Body of pancreas (tissue), 4 donors: ENCODE data around the gene KCNJ3.

Experiments used
- POLR2A ChIP-seq, 3 donors: fragments of 450-650 bp; IDR thresholded peaks; one replicate each; pipeline ENCODE4 v1.6.1; 2016; ENCODE audit warnings: antibody characterized with exemption in 3 of 3, mild to moderate bottlenecking in 2 of 3
- TF ChIP-seq, protein P1 (sequence below), 7 experiments: fragments of 450-650 bp in 4 of 7; fragments of 200-600 bp in 3 of 7; sonication (generic) in 3 of 7; IDR thresholded peaks; one replicate each; pipeline ENCODE4 v1.5.1; 2016 to 2019; ENCODE audit warnings: antibody characterized with exemption in 7 of 7

DNA sequence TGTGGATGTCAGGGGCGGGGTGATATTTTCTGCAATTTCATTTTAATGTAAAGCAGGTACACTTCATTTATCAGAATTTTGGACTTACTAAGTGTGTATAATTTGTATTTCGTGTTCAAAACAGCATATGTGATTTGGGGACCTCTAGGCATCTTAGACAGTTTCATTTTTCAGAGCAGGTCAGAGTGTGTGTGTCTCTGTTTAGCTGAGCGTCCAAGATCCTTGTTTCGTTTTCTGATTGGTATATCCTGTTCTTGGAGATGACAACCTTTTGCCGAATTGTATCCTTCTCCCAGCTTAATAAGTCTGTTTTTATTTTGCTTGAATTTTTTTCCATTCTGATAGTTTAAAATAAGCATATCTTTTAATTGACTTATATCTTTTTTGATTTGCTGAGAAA lies 128.3 kb downstream of the KCNJ3 start:
- TF ChIP-seq POLR2A (IDR thresholded peaks at IDR 0.05): no peak
- TF ChIP-seq, protein P1, sequence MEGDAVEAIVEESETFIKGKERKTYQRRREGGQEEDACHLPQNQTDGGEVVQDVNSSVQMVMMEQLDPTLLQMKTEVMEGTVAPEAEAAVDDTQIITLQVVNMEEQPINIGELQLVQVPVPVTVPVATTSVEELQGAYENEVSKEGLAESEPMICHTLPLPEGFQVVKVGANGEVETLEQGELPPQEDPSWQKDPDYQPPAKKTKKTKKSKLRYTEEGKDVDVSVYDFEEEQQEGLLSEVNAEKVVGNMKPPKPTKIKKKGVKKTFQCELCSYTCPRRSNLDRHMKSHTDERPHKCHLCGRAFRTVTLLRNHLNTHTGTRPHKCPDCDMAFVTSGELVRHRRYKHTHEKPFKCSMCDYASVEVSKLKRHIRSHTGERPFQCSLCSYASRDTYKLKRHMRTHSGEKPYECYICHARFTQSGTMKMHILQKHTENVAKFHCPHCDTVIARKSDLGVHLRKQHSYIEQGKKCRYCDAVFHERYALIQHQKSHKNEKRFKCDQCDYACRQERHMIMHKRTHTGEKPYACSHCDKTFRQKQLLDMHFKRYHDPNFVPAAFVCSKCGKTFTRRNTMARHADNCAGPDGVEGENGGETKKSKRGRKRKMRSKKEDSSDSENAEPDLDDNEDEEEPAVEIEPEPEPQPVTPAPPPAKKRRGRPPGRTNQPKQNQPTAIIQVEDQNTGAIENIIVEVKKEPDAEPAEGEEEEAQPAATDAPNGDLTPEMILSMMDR (IDR thresholded peaks at IDR 0.05): no peak
